GM18858 (cell line): ENCODE results near the gene CEP250.
"Not testable (repeated sequence)": the region's sequence is repeated elsewhere in the genome, so short reads cannot be mapped to it uniquely, and the experiment has no call there.

ENCODE experiments used
- ATAC-seq: cut with Tn5 transposase; IDR thresholded peaks from one replicate; pipeline ENCODE4 v1.9.1; 2021; ENCODE audit not compliant: unreplicated experiment

The CEP250 gene

GRCh38 chr20:35518955-35519354, 63.6 kb downstream of the CEP250 start:
- ATAC-seq, result no peak

GRCh38 chr20:35523298-35523888, 68.0 kb downstream of the CEP250 start:
- ATAC-seq, result no peak

- no peak for ATAC-seq
These were observed 70.2 kb downstream of the CEP250 start for GRCh38 chr20:35525639-35526038.

GRCh38 chr20:35527122-35527769, 71.8 kb downstream of the CEP250 start:
- ATAC-seq, result no peak

DNA sequence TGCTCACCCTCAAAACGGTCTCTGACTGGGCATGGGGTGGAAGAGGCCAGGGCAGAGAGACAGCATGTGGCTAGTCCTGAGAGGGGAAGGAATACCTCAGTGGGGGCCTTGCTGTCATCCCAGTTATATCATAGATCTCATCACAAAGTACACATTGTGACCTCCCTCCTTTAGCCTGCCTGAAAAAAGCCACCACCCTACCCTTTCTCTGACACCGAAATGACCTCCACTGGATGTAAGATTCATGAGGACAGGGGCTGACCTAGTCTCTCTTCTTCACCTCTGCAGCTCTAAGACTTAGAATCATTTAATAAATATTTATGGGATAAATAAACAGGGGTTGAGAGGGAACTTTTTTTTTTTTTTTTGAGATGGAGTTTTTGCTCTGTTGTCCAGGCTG, 74.2 kb downstream of the CEP250 start, which contains the start of gene C20orf173:
TSS of gene C20orf173 (minus strand) at position 101 of the 400 bp plus-strand sequence. CDS start 279 bp downstream, outside the sequence.
- ATAC-seq, result no peak

GRCh38 chr20:35539756-35540212, 84.4 kb downstream of the CEP250 start:
- no peak for ATAC-seq

- no peak for ATAC-seq
These were observed 85.9 kb downstream of the CEP250 start for GRCh38 chr20:35541118-35541782.

GRCh38 chr20:35541783-35542662, 86.6 kb downstream of the CEP250 start, which contains the start of gene ERGIC3:
ERGIC3 (plus strand) TSS chr20:35542078; CDS start chr20:35542098, 20 bp downstream.
- ATAC-seq, result peak; percentile 71

DNA sequence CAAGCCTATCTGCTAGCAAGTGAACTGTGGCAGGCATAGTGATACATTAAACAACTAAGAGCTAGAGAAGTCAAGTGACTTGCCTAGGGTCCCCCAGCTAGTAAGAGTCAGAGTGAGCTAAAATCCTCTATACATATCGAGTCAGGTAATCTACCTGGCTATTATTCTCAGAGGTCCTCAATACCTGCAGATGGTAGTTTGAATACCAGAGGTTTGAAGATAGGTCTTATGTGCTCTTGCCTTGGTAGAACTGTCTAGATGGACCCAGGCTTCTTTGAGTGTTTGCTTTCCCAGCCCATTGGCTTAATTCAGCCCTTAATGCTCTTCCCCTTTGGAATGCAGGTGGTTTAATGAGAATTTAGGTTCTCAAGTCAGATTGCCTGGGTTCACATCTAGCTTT, 87.6 kb downstream of the CEP250 start:
- ATAC-seq, result no peak

DNA sequence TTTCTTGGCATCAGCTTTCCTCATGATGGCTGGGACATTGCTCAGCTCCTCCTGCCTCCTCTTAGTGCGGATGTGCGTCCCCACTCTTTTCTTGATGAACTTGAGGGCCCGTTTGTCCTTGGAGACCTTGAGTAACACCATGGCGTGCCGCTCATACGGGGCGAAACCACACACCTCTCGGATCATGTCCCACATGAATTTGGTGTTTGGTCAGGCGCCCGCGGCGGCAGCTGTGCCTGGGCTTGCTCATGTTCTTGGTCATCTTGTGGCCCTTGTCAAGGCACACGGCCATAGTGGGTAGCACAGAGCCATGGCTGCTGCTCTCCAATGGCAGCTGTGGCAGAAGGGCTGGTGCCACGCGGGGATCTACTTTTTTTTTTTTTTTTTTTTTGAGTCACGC, 89.0 kb downstream of the CEP250 start:
- ATAC-seq, result no peak

DNA sequence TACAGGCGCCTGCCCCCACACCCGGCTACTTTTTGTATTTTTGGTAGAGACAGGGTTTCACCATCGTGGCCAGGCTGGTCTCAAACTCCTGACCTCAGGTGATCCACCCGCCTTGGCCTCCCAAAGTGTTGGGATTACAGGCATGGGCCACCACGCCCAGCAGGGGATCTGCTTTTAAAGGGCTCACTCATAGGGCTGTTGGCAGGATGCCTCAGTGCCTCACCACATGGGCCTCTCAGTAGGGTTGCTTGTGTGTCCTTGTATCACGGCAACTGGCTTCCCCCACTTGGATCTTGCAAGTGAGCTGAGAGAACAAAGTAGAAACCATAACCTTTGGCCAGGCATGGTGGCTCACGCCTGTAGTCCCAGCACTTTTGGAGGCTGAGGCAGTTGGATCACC, 89.5 kb downstream of the CEP250 start:
- not testable (repeated sequence) for ATAC-seq

DNA sequence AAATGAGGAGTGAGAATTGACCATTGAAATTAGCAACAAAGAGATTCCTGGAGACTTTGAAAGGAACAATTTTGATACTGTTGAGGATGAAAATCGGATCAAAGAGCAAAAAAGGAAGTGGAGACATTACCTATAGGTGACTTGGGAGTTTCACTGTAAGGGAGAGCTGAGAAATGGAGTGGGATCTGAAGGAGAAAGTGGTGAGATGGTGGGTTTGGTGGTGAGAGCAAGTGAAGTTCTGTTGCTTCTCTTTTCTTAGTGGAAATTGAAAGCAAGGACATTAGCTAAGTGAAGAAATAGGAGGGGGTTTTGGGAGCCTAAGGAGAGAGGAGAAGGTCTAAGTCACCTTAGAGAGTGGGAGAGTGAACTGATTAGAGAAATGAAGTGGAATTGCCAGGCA, 90.7 kb downstream of the CEP250 start:
- ATAC-seq, result no peak

GRCh38 chr20:35547329-35547728, 91.9 kb downstream of the CEP250 start:
- ATAC-seq, result no peak

GRCh38 chr20:35551503-35551902, 96.1 kb downstream of the CEP250 start:
- ATAC-seq, result no peak

- ATAC-seq, result no peak
These were observed 97.5 kb downstream of the CEP250 start for GRCh38 chr20:35552914-35553313.

- not testable (repeated sequence) for ATAC-seq
These were observed 100.1 kb downstream of the CEP250 start for GRCh38 chr20:35555461-35555860.

DNA sequence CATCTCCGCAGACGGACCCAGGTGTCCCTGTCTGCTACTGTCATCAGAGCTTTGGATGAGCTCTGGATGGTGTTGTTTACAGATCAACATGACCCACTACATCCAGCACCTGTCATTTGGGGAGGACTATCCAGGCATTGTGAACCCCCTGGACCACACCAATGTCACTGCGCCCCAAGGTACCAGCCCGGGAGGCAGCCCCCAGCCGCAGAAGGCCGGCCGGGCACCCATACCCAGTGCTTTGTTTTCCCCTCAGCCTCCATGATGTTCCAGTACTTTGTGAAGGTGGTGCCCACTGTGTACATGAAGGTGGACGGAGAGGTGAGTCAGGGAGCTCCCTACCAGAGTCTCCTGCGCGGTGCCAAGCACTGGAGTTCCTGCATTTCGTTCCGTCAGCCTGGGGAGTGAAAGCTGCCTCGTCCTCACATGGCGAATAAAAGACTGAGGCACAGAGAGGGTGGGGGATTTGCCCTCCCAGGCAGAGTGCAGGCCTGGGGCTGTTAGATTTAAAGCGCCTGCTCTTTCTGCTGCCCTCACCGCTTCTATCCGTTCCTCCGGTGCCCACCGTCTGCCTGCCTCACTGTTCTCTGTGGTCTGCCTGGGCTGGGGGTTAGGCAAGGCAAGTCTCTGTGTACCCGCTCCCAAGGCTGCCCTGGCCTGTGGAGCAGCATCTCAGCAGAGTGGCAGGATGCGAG, 100.7 kb downstream of the CEP250 start:
- no peak for ATAC-seq

- ATAC-seq, result no peak
These were observed 101.5 kb downstream of the CEP250 start for GRCh38 chr20:35556871-35557270.

DNA sequence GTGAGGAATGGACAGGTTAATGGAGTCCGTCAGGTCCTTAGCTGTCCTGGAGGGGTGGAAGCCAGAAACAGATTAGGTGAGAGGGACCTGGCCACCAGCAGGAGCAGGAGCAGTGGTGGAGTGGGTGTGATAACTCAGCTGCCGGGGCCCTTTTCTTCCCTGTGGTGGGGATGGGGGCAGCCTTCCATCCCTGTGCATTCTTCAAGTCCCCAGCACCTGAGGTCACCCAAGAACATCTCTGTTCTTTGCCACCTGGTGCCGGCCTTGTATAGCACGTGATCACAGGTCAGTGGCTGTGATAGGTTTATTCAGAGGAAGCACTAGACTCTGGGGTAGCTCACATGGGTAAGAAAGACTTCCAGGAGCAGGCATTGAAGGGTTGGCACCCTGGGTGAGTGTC, 103.1 kb downstream of the CEP250 start:
- ATAC-seq, result no peak

DNA sequence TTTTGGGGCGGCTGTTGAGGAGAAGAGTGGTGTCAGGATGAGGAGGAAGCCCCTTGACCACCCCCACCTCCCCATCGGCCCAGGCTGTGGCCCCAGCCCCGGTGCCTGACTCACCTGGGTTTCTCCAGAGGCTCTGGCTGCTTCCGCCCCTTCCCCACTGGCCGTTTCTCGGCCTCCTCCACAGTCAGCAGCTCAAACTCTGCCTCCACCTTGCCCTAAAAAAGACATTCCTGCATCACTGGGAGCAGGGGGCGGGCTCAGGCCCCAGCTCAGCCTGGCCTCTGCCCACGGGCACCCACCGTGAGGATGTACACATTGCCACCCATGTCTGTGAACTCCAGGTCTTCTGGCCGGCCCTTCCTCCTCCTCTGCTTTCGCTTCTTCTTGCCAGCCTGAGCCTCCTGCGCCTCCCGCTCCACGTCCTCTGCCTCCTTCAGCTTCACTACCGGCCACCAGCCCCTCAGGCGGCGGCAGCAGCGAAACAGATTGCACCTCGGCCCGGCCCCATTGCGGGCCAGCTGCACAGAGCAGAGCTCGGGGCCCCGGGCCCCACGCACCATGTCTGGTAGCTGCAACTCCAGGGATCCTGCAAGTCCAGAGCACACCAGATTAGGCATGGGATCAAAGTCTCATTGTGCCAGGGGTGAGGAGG, 103.8 kb downstream of the CEP250 start:
- ATAC-seq, result no peak
